Esophagus squamous epithelium (tissue), 5 donors: ENCODE results near the gene CPE. TPM values are rescaled to one million over a fixed set of nuclear protein-coding genes. Genes with fewer than 3 reads are reported as not detected.

ENCODE experiments used
- DNase-seq: peaks from one replicate; lab custom pipeline; 2025; lab: John Stamatoyannopoulos, UW
- H3K27ac ChIP-seq, 4 donors: fragments of 200-600 bp; sonication (generic); one replicate each; pipeline ENCODE4 v1.5.1; 2016 to 2019; ENCODE audit warnings: mild to moderate bottlenecking in 1 of 4
- H3K27me3 ChIP-seq, 4 donors: fragments of 200-600 bp; sonication (generic); 1 replicate in 3 of 4; 2 replicates in 1 of 4; pipeline versions ENCODE4 v1.5.1 to v1.6.0; 2017 to 2021; ENCODE audit warnings: antibody characterized with exemption in 1 of 4
- H3K36me3 ChIP-seq, 3 donors: fragments of 200-600 bp; sonication (generic); one replicate each; pipeline ENCODE4 v1.5.1; 2016 to 2019
- H3K4me1 ChIP-seq, 3 donors: fragments of 200-600 bp; sonication (generic); one replicate each; pipeline ENCODE4 v1.5.1; 2017 to 2019
- H3K4me3 ChIP-seq, 4 donors: fragments of 200-600 bp; sonication (generic); 1 replicate in 3 of 4; 2 replicates in 1 of 4; pipeline ENCODE4 v1.5.1; 2016 to 2019; ENCODE audit warnings: mild to moderate bottlenecking in 2 of 4, moderate library complexity in 1 of 4
- H3K9me3 ChIP-seq, 3 donors: fragments of 200-600 bp; sonication (generic); one replicate each; pipeline ENCODE4 v1.5.1; 2016 to 2019
- CTCF ChIP-seq, 6 experiments: fragments of 450-650 bp in 4 of 6; fragments of 200-600 bp in 2 of 6; sonication (generic) in 2 of 6; IDR thresholded peaks; one replicate each; pipeline ENCODE4 v1.5.1; 2016 to 2019; ENCODE audit warnings: antibody characterized with exemption in 6 of 6, mild to moderate bottlenecking in 4 of 6, moderate library complexity in 4 of 6
- POLR2A ChIP-seq, 4 donors: fragments of 450-650 bp; IDR thresholded peaks; one replicate each; pipeline ENCODE4 v1.6.1; 2017; ENCODE audit warnings: antibody characterized with exemption in 4 of 4, mild to moderate bottlenecking in 4 of 4, moderate library complexity in 3 of 4
- WGBS, 2 donors: methylation state at CpG; one replicate each; pipeline ENCODE4 v1.1.5; 2018; 5-methylcytosine and 5-hydroxymethylcytosine counted together
- intact Hi-C: fragments of 100-400 bp; cut with DNase I; formaldehyde crosslinking; loops from one replicate; pipeline ENCODE4 v1.15.0; 2022
- total RNA-seq, 4 donors: library from RNA; depleted of rRNA; stranded (reverse); fragments of >200 nt; gene quantifications; one replicate each; pipeline ENCODE4 v1.1.0, GENCODE V29; 2016
- donor health status: DM: yes; HTN: yes; CAD: no.

The CPE gene
- total RNA-seq, 4 donors from 2014 or later, result 6.6 to 50.4 (median 24.1) TPM

- intact Hi-C loops, result no loop called here
- WGBS, 2 donors, result 92 to 97% methylated on average over 4 of the region's 4 CpGs
Observed at GRCh38 chr4:165475706-165476070, 96.9 kb downstream of the CPE start.

GRCh38 chr4:165476214-165477098, 97.6 kb downstream of the CPE start:
- intact Hi-C loops, result no loop called here
- Histone ChIP-seq H3K4me1 (peaks cover 3 to 25% (median 5%) of the 10 kb centered on the region in 3 donors), H3K27me3 (no peaks in the 10 kb centered on the region), H3K4me3 (no peak overlapping the region), H3K9me3 (peaks cover 0 to 12% (median 11%) of the 10 kb centered on the region in 3 donors), H3K27ac (peak overlapping the region in 3 of 4 donors; percentile 50 to 66 (median 54)), H3K36me3 (no peaks in the 10 kb centered on the region)
- DNase-seq, result no peak
- 69 to 81% methylated on average over 13 to 14 of the region's 14 CpGs for WGBS, 2 donors
- TF ChIP-seq CTCF (IDR thresholded peaks at IDR 0.05) (no peak), POLR2A (IDR thresholded peaks at IDR 0.05) (no peak)

More at GRCh38 chr4:165475706-165476070, 96.9 kb downstream of the CPE start:
- H3K9me3 ChIP-seq, result peaks cover 0 to 12% (median 11%) of the 10 kb centered on the region in 3 donors
- no peak overlapping the region for H3K4me3 ChIP-seq
- no peak for DNase-seq
- H3K36me3 ChIP-seq, result no peaks in the 10 kb centered on the region
- no peaks in the 10 kb centered on the region for H3K27me3 ChIP-seq
- H3K4me1 ChIP-seq, result peaks cover 3 to 25% (median 5%) of the 10 kb centered on the region in 3 donors
- no peak for TF ChIP-seq POLR2A (IDR thresholded peaks at IDR 0.05)
- no peak for TF ChIP-seq CTCF (IDR thresholded peaks at IDR 0.05)
- no peak overlapping the region for H3K27ac ChIP-seq

DNA sequence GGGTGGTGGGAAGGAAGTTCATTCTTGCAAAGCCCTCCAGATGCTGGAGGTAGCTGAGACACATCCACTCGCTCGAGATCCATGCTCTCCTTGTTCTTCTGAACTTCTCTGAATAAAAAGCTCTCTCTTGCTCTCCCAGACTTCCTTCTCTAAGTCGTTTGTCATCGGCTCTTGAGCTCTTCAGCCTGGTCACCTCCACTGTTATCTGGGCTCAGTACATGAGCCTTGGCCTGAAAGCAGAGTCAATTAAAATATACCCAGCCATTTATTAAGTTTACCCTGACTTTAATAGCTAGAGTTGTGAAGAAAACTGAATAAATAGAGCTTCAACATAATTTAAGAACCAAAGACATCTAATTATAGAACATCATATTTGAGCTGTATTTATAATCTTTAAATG, 99.0 kb downstream of the CPE start:
- no peaks in the 10 kb centered on the region for H3K36me3 ChIP-seq
- intact Hi-C loops, result no loop called here
- no peak overlapping the region for H3K4me3 ChIP-seq
- WGBS, 2 donors, result 73 to 78% methylated on average over 4 of the region's 4 CpGs
- H3K27me3 ChIP-seq, result no peaks in the 10 kb centered on the region
- TF ChIP-seq POLR2A (IDR thresholded peaks at IDR 0.05) (no peak), CTCF (IDR thresholded peaks at IDR 0.05) (no peak)
- H3K4me1 ChIP-seq, result peaks cover 3 to 25% (median 5%) of the 10 kb centered on the region in 3 donors
- no peak overlapping the region for H3K27ac ChIP-seq
- peaks cover 0 to 9% (median 7%) of the 10 kb centered on the region in 3 donors for H3K9me3 ChIP-seq
- no peak for DNase-seq

DNA sequence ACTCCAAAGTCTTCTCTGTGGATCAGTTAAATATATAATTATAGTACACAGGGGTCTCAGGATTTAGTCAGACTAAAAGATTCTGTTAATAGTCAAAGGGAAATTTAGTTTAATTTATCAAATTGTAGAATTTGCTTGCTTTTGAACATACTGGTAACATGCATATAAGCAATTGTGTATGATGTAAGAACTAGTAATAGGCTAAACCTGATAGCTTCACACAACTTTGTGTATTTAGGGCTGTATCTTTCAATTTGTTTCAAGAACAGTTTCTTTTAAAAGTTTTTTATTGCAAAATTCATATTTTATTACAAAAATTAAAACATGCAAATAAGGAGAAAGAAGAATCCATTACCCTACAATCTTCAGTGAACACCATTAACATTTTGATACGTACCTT, 99.5 kb downstream of the CPE start:
- intact Hi-C loops, result no loop called here
- Histone ChIP-seq H3K27me3 (no peaks in the 10 kb centered on the region), H3K27ac (no peak overlapping the region), H3K4me3 (no peak overlapping the region), H3K36me3 (no peaks in the 10 kb centered on the region), H3K9me3 (peaks cover 0 to 6% (median 2%) of the 10 kb centered on the region in 3 donors), H3K4me1 (peaks cover 3 to 25% (median 5%) of the 10 kb centered on the region in 3 donors)
- TF ChIP-seq POLR2A (IDR thresholded peaks at IDR 0.05) (no peak), CTCF (IDR thresholded peaks at IDR 0.05) (no peak)
- no peak for DNase-seq
- 95 to 97% methylated on average over 1 of the region's 1 CpG for WGBS, 2 donors
